OCI-LY1 (cell line): ENCODE results near the gene TECTA.

Experiments
- EZH2 ChIP-seq: fragments of 200-600 bp; sonication (generic), shearing (Covaris generic); IDR thresholded peaks from 2 replicates; pipeline ENCODE4 v1.8.0; 2017; ENCODE audit warnings: borderline replicate concordance, mixed run types, mild to moderate bottlenecking, antibody characterized with exemption, low read length, moderate library complexity, mixed read lengths
- TF ChIP-seq, protein P1 (sequence below): fragments of 200-600 bp; sonication (generic), shearing (Covaris generic); IDR thresholded peaks from 2 replicates; pipeline ENCODE4 v1.5.1; 2017; ENCODE audit warnings: mild to moderate bottlenecking, antibody characterized with exemption, low read length, moderate library complexity, mixed read lengths

DNA sequence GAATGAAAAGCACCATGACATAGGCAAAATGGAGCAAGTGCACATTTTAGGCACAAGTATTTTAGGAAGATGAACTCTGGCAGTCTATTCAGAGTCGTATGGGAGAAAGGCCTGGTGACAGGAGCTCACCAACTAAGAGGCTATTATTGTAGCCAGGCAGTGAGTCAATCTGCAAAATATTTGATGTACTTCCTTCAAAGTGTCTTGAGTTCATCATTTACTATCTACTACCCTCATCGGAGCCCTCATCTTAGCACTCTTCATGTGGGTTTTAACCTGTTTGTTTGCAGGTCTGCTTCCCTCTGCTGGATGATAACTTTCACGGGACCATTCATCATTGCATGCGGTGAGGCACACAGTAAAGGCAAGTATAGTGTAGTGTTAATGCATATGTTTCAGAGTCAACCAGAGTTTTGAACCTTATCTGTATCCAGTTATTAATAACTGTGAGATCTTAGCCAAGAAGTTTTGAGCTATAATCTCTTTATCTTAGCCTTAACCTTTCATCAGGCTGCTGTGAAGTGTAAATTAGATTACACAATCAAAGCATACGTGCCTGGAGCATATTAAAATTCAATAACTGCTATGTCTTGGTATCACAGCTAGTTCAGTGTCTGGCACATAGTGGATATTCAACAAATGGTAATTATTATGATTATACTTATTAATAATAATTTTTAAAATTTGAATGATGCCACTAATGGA lies 120.6 kb downstream of the TECTA start:
- no peak for TF ChIP-seq EZH2
- TF ChIP-seq, protein P1, sequence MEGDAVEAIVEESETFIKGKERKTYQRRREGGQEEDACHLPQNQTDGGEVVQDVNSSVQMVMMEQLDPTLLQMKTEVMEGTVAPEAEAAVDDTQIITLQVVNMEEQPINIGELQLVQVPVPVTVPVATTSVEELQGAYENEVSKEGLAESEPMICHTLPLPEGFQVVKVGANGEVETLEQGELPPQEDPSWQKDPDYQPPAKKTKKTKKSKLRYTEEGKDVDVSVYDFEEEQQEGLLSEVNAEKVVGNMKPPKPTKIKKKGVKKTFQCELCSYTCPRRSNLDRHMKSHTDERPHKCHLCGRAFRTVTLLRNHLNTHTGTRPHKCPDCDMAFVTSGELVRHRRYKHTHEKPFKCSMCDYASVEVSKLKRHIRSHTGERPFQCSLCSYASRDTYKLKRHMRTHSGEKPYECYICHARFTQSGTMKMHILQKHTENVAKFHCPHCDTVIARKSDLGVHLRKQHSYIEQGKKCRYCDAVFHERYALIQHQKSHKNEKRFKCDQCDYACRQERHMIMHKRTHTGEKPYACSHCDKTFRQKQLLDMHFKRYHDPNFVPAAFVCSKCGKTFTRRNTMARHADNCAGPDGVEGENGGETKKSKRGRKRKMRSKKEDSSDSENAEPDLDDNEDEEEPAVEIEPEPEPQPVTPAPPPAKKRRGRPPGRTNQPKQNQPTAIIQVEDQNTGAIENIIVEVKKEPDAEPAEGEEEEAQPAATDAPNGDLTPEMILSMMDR = no peak
